MG63 (cell line): ENCODE results near the gene TSPEAR. TPM values are rescaled to one million over a fixed set of nuclear protein-coding genes. Genes with fewer than 3 reads are reported as not detected.
"Not testable (repeated sequence)": the region's sequence is repeated elsewhere in the genome, so short reads cannot be mapped to it uniquely, and the experiment has no call there.

ENCODE experiments used
- DNase-seq: peaks from one replicate; pipeline ENCODE4 v3.0.0-alpha.2; 2020
- H3K27me3 ChIP-seq: fragments of 250-450 bp; sonication (Bioruptor Pico); 2 replicates; pipeline ENCODE4 v1.5.1; 2020; ENCODE audit warnings: mild to moderate bottlenecking, moderate library complexity
- H3K36me3 ChIP-seq: fragments of 250-450 bp; sonication (Bioruptor Pico); 2 replicates; pipeline ENCODE4 v1.5.1; 2020; ENCODE audit warnings: mild to moderate bottlenecking, moderate library complexity
- H3K4me3 ChIP-seq: fragments of 250-450 bp; sonication (Bioruptor Pico); 2 replicates; pipeline ENCODE4 v1.5.1; 2020; ENCODE audit warnings: mild to moderate bottlenecking, moderate library complexity
- H3K9me3 ChIP-seq: fragments of 250-450 bp; sonication (Bioruptor Pico); 2 replicates; pipeline ENCODE4 v1.5.1; 2020; ENCODE audit warnings: mild to moderate bottlenecking, moderate library complexity
- total RNA-seq: library from RNA; depleted of rRNA; stranded (reverse); fragments of >200 nt; shearing (Covaris generic); gene quantifications from 2 replicates; pipeline ENCODE4 v1.2.3, GENCODE V29; 2014; ENCODE audit warnings: low replicate concordance

Gene TSPEAR
- total RNA-seq, 1 experiment from 2014 or later: not detected

GRCh38 chr21:44623575-44623974 is 87.8 kb downstream of the TSPEAR start:
- no peaks in the 10 kb centered on the region for H3K36me3 ChIP-seq
- no peak overlapping the region for H3K4me3 ChIP-seq
- DNase-seq: no peak
- no peaks in the 10 kb centered on the region for H3K27me3 ChIP-seq
- peaks cover 45% of the 10 kb centered on the region for H3K9me3 ChIP-seq

- no peak for DNase-seq
- no peaks in the 10 kb centered on the region for H3K36me3 ChIP-seq
- H3K4me3 ChIP-seq: no peak overlapping the region
- peaks cover 42% of the 10 kb centered on the region for H3K9me3 ChIP-seq
- peaks cover 18% of the 10 kb centered on the region for H3K27me3 ChIP-seq
Observed at GRCh38 chr21:44619886-44620285, 91.5 kb downstream of the TSPEAR start.

GRCh38 chr21:44618909-44619308 is 92.5 kb downstream of the TSPEAR start:
- peaks cover 23% of the 10 kb centered on the region for H3K27me3 ChIP-seq
- H3K36me3 ChIP-seq: no peaks in the 10 kb centered on the region
- peaks cover 35% of the 10 kb centered on the region for H3K9me3 ChIP-seq
- no peak overlapping the region for H3K4me3 ChIP-seq
- DNase-seq: no peak

GRCh38 chr21:44618504-44618903 is 92.9 kb downstream of the TSPEAR start:
- no peak for DNase-seq
- Histone ChIP-seq H3K27me3 (peaks cover 23% of the 10 kb centered on the region), H3K4me3 (no peak overlapping the region), H3K36me3 (no peaks in the 10 kb centered on the region), H3K9me3 (peaks cover 31% of the 10 kb centered on the region)

- Histone ChIP-seq H3K27me3 (peaks cover 23% of the 10 kb centered on the region), H3K36me3 (no peaks in the 10 kb centered on the region), H3K9me3 (peaks cover 20% of the 10 kb centered on the region), H3K4me3 (no peak overlapping the region)
- no peak for DNase-seq
Observed at GRCh38 chr21:44617071-44617501, 94.3 kb downstream of the TSPEAR start.

GRCh38 chr21:44616591-44616926 is 94.8 kb downstream of the TSPEAR start:
- H3K27me3 ChIP-seq: peaks cover 23% of the 10 kb centered on the region
- DNase-seq: no peak
- H3K4me3 ChIP-seq: no peak overlapping the region
- H3K9me3 ChIP-seq: peaks cover 24% of the 10 kb centered on the region
- H3K36me3 ChIP-seq: no peaks in the 10 kb centered on the region

GRCh38 chr21:44615911-44616590 is 95.3 kb downstream of the TSPEAR start:
- DNase-seq: no peak
- Histone ChIP-seq H3K27me3 (peaks cover 23% of the 10 kb centered on the region), H3K36me3 (no peaks in the 10 kb centered on the region), H3K9me3 (peaks cover 29% of the 10 kb centered on the region), H3K4me3 (no peak overlapping the region)

GRCh38 chr21:44615466-44615865 is 95.9 kb downstream of the TSPEAR start:
- Histone ChIP-seq H3K36me3 (no peaks in the 10 kb centered on the region), H3K4me3 (no peak overlapping the region), H3K27me3 (peaks cover 23% of the 10 kb centered on the region), H3K9me3 (peaks cover 28% of the 10 kb centered on the region)
- no peak for DNase-seq

- peaks cover 23% of the 10 kb centered on the region for H3K9me3 ChIP-seq
- DNase-seq: no peak
- peaks cover 23% of the 10 kb centered on the region for H3K27me3 ChIP-seq
- H3K4me3 ChIP-seq: no peak overlapping the region
- no peaks in the 10 kb centered on the region for H3K36me3 ChIP-seq
Observed at GRCh38 chr21:44614961-44615391, 96.4 kb downstream of the TSPEAR start.

GRCh38 chr21:44614161-44614631 is 97.2 kb downstream of the TSPEAR start:
- H3K27me3 ChIP-seq: peaks cover 23% of the 10 kb centered on the region
- DNase-seq: no peak
- H3K9me3 ChIP-seq: peaks cover 20% of the 10 kb centered on the region
- H3K4me3 ChIP-seq: no peak overlapping the region
- H3K36me3 ChIP-seq: no peaks in the 10 kb centered on the region

GRCh38 chr21:44613386-44614155 is 97.8 kb downstream of the TSPEAR start:
- Histone ChIP-seq H3K9me3 (peaks cover 19% of the 10 kb centered on the region), H3K27me3 (peaks cover 23% of the 10 kb centered on the region), H3K4me3 (no peak overlapping the region), H3K36me3 (no peaks in the 10 kb centered on the region)
- no peak for DNase-seq

GRCh38 chr21:44612669-44613229 is 98.6 kb downstream of the TSPEAR start:
- H3K4me3 ChIP-seq: no peak overlapping the region
- DNase-seq: no peak
- peaks cover 26% of the 10 kb centered on the region for H3K27me3 ChIP-seq
- peaks cover 19% of the 10 kb centered on the region for H3K9me3 ChIP-seq
- H3K36me3 ChIP-seq: no peaks in the 10 kb centered on the region

- H3K9me3 ChIP-seq: peaks cover 23% of the 10 kb centered on the region
Observed at GRCh38 chr21:44612029-44612486, 99.3 kb downstream of the TSPEAR start, which contains the start of gene KRTAP10-8. KRTAP10-8 (plus strand) TSS chr21:44612079; CDS start chr21:44612101, 22 bp downstream.

GRCh38 chr21:44611551-44611950 is 99.8 kb downstream of the TSPEAR start:
- H3K36me3 ChIP-seq: no peaks in the 10 kb centered on the region
- peaks cover 27% of the 10 kb centered on the region for H3K9me3 ChIP-seq
- H3K4me3 ChIP-seq: no peak overlapping the region
- peaks cover 32% of the 10 kb centered on the region for H3K27me3 ChIP-seq
- DNase-seq: no peak

More at GRCh38 chr21:44612029-44612486, 99.3 kb downstream of the TSPEAR start, which contains the start of gene KRTAP10-8:
- H3K36me3 ChIP-seq: no peaks in the 10 kb centered on the region
- peaks cover 32% of the 10 kb centered on the region for H3K27me3 ChIP-seq
- DNase-seq: no peak
- no peak within 1 kb of the TSS for H3K4me3 ChIP-seq

GRCh38 chr21:44610157-44610843 is 101.1 kb downstream of the TSPEAR start:
- peaks cover 28% of the 10 kb centered on the region for H3K27me3 ChIP-seq
- H3K4me3 ChIP-seq, H3K36me3 ChIP-seq, DNase-seq: not testable (repeated sequence)
- peaks cover 30% of the 10 kb centered on the region for H3K9me3 ChIP-seq

- Histone ChIP-seq H3K9me3 (peaks cover 32% of the 10 kb centered on the region), H3K4me3 (no peak overlapping the region), H3K36me3 (no peaks in the 10 kb centered on the region), H3K27me3 (peaks cover 30% of the 10 kb centered on the region)
- no peak for DNase-seq
Observed at GRCh38 chr21:44609193-44609592, 102.2 kb downstream of the TSPEAR start.

- H3K36me3 ChIP-seq: no peaks in the 10 kb centered on the region
- DNase-seq: no peak
- H3K9me3 ChIP-seq: peaks cover 27% of the 10 kb centered on the region
- peaks cover 35% of the 10 kb centered on the region for H3K27me3 ChIP-seq
- no peak overlapping the region for H3K4me3 ChIP-seq
Observed at GRCh38 chr21:44606495-44606894, 104.9 kb downstream of the TSPEAR start.
